Measurements from ENCODE around the gene TACC2.
"Not testable (repeated sequence)": the region's sequence is repeated elsewhere in the genome, so short reads cannot be mapped to it uniquely, and the experiment has no call there.

The TACC2 gene, protein sequence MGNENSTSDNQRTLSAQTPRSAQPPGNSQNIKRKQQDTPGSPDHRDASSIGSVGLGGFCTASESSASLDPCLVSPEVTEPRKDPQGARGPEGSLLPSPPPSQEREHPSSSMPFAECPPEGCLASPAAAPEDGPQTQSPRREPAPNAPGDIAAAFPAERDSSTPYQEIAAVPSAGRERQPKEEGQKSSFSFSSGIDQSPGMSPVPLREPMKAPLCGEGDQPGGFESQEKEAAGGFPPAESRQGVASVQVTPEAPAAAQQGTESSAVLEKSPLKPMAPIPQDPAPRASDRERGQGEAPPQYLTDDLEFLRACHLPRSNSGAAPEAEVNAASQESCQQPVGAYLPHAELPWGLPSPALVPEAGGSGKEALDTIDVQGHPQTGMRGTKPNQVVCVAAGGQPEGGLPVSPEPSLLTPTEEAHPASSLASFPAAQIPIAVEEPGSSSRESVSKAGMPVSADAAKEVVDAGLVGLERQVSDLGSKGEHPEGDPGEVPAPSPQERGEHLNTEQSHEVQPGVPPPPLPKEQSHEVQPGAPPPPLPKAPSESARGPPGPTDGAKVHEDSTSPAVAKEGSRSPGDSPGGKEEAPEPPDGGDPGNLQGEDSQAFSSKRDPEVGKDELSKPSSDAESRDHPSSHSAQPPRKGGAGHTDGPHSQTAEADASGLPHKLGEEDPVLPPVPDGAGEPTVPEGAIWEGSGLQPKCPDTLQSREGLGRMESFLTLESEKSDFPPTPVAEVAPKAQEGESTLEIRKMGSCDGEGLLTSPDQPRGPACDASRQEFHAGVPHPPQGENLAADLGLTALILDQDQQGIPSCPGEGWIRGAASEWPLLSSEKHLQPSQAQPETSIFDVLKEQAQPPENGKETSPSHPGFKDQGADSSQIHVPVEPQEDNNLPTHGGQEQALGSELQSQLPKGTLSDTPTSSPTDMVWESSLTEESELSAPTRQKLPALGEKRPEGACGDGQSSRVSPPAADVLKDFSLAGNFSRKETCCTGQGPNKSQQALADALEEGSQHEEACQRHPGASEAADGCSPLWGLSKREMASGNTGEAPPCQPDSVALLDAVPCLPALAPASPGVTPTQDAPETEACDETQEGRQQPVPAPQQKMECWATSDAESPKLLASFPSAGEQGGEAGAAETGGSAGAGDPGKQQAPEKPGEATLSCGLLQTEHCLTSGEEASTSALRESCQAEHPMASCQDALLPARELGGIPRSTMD (N-terminal part only)

DNA sequence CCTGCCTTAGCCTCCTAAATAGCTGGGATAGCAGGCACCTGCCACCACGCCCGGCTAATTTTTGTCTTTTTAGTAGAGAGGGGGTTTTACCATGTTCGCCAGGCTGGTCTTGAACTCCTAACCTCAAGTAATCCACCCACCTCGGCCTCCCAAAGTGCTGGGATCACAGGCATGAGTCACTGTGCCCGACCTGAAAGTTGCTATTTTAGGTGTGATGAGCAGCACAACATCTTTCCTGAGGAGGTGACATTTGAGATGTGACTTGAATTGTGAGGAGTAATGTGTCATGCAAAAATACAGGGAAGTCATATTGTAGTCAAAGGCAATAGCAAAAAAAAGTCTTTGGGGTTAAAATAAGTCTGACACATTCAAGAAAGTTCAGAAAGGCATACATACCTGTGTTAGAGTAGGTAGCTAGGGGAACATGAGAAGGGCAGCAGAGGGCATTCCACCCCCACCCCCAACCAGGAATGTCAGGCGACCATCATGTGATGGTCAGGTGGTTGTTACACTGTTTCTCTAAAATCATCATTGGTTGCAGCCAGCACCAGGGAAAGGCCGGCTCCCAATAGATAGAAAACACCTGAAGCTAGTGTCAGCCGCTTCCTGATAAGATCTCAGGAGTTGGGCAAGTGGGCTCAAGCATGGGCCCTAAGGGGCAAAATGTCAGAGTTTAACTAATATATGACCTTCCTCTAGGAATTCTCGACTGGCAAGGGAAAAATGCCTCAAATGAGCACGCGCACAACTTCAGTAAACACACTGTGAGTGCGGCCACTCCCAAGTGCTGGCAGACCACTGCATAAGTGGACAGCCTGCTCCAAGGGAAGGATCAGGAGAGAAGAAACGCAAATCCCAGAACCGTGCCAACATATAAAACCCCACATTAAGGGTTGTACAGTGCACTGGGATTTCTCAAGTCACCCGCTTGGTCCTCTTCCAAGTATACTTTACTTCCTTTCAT, at the start of gene TACC2:
TACC2 (plus strand) TSS at position 803 of the 964 bp plus-strand sequence. CDS start 32,819 bp downstream, outside the sequence.
- no peak for DNase-seq

DNA sequence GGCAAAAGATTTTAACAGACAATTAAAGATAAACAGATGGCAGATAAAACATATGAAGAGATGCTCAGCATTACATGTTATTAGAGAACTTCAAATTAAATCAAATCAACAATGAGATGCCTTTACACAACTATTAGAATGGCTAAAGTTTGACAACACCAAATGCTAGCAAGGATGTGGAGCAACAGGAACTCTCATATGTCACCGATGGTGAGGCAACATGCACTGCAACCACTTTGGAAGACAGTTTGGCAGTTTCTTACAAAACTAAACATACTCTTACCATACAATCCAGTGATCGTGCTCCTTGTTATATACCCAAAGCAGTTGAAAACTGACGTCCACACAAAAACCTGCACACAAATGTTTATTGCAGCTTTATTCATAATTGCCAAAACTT, 47.4 kb upstream of the TACC2 start:
- DNase-seq = no peak

DNA sequence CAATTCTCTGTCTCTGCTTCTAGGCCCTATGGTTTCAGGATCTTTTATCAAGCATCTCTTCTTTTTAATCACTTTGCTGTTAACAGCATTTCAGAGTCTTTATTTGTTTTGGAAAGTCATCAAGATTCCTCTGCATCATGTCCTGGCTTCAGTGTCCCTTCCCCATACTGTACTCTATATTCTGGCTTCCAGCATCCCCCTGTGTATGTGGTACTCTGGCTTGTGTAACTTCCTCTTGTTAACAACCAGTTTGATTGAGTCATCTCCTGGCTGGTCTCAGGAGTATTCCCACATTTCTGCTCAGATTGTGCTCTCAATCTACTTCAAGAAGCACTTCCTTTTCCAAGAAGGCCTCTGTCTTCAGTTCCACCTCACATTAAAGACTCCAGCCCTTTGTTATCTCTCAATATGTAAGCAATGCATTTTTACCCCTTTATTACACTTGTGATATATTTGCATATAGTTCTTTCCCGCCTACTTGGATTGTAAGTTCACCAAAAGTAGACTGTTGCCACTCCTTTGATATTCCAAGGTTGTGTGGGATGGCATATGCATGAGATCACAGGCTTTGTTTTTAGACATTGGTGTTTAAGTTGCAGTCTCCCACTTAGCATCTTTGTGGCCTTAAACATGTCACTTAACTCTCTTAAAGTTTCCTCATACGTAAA, 46.1 kb upstream of the TACC2 start:
- DNase-seq = no peak

DNA sequence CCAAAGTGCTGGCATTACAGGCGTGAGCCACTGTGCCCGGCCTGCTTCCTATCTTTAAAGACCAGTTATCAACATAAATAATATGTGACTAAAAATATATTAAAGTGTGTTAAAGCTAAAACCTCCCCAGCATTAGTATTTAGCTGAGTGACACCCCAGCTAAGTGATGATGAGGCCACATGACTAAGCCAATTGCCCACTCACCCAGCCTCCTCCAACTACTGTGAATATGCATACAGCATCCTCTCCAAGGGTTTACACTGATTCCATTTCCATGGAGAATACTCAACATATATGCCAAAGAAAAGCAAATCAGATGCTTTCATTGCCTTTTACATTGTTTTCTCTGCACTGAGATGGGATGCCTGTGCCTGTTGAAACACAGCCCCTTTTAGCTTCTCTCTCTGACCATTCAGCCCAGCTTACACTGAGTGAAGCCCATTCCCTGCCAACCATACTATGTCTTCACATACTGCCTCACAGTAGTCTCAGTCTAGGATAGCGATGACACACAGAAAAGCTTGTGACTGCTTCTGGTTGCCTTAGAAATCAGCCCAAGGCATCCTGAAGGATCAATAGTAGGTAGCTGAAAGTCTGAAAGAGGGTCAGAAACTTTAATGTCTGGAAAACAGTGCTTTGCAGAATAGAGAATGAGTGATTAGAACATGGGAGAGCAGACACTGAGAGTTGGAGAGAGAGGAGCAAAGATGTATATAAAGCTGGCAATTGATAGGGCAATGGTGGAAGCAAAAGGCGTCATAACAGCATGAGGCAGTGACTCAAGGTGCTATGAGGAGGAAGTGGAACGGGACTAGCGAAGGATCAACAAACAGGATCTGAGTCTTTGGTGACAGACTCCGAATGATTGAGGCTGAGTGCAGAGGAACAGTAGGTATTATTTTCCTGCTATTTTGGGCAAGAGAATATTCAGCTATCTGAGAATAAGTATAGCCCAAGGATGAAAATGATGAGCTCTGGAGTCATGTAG, 41.3 kb upstream of the TACC2 start:
- no peak for DNase-seq

DNA sequence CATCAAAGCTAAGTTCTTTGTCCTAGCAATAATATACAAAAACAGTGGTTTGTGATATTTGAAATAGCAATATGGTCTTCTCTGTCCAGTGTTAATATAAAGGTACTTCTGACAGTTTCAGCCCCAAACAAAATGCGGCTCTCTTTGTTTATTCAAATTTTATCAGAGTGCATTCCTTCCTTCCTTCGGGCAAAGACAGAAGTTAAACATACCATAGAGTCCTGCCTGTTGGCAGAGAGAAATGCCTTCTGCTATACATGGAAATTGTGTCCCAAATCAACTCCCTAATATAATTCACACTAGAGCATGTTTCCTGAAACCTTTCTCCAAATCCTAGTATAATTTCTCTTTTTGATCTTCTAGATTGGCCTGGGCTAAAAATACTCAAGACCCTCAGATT, 39.9 kb upstream of the TACC2 start:
- DNase-seq = no peak

DNA sequence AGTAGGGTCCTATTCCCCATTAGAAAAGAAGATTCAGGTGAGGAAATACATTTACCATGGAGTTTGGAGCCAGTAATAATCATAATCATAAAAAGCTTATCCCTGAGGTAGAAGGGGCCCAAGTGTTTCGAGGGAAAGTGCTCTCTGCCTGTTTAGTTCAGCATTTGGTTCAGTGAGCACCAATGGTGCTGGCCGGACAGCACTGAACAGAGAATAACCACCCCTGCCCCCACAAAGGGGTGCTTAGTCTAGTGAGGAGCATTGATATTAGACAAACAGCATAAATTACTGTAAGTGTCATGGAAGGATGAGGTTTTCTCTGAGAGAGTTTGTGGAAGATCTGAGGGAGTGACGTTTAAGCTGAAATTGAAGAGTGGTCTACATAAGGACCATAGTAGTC, 39.5 kb upstream of the TACC2 start:
- no peak for DNase-seq

DNA sequence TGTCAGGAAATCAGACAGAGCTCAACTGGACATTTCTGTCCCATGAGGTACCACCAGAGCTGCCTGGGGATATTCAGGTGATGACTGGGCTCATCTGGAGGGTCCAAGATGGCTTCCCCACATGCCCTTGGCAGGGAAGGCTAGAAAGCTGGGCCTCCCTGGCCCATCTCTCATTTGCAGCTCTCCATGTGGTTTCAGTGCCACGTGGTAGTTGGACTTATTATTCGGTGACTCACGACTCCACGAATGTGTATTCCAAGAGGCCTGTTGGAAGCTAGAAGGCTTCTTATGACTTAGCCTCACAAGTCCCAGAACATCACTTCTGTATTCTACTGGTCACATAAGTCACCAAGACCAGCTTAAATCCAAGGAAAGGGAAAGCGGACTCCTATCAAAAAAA, 36.7 kb upstream of the TACC2 start:
- no peak for DNase-seq

DNA sequence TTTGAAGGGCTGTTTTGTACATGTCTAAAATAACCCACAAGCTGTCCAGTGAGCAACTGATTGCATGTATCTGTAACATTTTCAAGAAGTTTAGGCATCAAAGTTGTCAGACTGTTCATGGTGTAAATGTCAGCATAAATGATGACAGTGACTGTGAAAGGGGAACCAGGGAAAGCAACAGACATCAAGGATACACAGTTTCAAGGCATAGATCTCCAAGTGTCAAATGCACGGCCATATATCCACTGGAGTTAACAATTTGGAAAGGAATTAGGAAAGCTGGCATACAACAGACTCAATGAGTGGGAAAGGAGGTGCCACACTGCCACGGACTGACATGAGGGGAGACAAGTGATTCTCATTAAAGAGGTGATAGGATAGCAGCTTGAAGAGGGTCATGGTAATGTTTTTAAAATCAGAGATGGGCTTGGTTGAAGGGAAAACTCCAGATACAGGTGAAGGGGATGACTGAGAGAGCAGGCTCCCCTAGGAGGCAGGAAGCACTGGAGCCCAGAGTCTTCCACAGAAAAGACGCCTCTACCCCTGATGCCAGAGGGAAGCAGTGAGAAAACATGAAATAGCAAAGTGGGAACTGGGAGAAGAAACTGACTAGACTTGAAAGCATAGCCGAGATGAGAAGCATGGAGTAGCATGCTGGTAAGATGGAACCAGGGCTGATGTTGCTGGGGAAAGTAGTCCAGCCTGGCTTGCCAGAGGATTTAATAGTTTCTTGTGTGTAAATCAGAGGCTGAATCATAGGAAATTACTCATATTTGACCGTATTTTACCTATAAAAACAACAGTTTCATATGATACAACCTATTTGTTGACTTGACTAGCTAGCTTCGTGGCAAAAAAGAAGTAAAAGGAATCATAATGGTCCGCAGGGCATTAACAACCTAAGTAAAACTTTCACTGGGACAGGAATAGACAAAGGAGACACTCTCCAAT, 32.6 kb upstream of the TACC2 start:
- no peak for DNase-seq

DNA sequence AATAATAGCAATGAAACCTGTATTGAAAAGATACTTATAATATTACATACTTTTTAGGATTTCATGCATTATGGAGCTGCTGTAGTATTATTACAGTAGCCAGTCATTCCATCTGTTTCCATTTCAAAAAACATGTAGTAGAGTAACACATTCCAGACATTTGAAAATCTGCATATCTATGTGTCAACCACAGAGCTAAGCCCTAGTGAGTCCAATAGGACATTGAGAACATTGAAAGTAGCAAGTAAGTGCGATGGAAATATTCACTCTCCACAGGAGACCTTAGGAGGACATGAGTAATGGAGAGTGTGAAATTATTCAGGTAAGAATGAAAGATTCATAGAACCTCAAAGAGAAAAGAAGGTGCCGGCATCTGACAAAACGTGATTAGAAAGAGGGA, 29.3 kb upstream of the TACC2 start:
- no peak for DNase-seq

DNA sequence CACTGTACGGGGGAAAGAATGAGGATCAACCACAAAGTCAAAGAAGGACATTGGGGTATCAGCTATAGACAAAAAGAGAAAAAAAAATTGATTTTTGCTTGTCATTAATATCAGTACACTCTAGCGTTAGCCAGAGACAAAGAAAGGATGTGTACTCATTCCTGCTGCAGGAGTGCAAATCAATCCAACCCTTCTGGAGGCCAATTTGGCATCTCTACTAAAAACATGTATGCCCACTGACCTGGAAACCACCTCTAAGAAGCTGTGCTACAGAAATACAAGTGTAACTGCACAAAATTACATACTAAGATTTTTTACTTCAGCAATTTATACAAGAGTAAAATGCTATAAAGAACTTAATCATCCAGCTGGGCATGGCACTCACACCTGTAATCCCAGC, 27.5 kb upstream of the TACC2 start:
- DNase-seq = peak; percentile 36

DNA sequence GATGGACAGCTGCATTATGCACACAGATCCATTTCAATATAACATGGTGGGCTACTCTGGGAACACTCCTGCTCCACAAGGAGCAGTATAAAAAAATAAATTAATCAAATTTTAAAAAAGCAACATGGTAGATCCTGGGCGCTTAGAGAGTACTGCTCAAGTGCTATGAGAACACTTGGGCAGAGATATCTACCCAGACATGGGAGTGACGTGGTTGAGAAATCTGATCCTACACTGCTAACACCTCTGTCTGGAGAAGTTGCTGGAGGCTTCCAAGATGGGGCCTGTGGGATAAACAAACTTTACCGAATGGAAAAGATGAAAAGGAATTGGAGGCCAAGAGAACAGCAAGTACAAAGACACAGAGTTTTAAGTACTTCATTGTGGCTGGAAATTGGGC, 23.0 kb upstream of the TACC2 start:
- no peak for DNase-seq

DNA sequence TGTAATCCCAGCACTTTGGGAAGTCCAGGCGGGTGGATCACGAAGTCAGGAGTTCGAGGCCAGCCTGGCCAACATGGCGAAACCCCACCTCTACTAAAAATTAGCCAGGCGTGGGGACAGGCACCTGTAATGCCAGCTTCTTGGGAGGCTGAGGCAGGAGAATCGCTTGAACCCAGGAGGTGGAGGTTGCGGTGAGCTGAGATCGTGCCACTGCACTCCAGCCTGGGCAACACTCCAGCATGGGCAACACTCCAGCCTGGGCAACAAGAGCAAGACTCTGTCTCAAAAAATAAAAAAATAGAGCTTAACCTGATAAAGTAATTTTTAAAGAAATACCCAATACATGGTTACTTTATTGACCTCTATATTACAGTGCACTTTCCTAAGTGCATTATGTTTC, 19.9 kb upstream of the TACC2 start:
- not testable (repeated sequence) for DNase-seq

DNA sequence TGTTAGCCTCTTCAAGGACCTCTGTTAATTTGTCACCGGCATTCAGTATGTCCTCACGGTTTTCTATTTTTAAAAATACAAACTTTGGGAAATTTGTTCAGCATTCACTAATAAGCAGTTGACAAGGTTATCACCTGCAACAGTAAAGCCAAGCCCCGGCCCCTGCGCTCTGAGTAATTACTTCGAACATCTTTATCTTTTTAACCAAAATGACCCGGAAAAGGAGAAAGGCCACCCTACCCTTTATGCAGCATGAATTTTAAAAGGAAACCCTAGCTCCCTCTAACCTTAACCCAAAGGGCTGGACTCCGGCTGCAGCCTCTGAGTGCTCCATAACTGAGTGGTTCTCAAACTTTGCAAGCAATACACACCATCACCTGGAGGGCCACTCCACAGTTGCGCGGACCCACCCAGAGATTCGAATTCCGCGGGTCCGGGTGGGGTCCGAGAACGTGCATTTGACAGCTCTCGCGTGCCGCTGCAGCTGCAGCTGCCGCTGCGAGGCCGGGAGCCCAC, 14.9 kb upstream of the TACC2 start:
- DNase-seq = no peak

DNA sequence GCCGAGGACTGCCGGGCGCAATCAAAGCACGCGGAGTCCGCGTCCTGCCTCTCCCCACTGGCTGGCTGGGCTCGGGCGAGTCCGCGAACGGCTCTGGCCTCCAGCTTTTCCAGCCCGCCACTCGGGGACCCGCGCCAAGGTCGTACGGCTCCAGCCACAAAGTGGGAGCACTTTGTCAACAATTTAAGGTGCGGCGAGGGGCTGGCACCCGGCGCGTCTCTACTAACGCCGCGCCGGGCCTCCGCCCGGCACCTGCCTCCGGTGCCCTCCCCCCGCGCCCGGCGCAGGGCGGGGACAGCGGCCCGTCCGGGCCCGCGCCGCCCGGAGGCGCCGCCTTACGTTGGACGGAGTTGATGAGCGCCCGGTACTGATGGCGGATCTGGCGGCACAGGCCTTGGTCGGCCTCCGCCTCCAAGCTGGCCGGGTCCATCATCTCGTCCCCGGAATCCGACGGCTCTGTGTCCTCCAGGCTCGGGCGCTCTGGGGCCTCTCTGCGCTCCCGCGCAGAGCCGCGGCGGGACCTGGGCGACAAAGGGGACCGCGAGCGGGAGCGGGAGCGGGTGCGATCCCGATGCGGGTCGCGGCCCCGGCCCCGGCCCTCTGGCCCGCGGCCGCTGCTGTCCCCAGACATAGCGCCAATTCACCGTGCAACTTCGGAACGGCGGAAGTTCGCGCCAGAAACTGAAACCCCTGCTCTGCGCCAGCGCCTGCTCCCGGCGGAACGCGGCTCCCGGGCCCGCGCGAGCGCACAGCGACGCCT, 14.2 kb upstream of the TACC2 start, which contains the start of gene NSMCE4A:
NSMCE4A (minus strand) TSS at position 683 of the 760 bp plus-strand sequence; CDS start at position 631, 52 bp downstream.
- peak; percentile 48 for DNase-seq

DNA sequence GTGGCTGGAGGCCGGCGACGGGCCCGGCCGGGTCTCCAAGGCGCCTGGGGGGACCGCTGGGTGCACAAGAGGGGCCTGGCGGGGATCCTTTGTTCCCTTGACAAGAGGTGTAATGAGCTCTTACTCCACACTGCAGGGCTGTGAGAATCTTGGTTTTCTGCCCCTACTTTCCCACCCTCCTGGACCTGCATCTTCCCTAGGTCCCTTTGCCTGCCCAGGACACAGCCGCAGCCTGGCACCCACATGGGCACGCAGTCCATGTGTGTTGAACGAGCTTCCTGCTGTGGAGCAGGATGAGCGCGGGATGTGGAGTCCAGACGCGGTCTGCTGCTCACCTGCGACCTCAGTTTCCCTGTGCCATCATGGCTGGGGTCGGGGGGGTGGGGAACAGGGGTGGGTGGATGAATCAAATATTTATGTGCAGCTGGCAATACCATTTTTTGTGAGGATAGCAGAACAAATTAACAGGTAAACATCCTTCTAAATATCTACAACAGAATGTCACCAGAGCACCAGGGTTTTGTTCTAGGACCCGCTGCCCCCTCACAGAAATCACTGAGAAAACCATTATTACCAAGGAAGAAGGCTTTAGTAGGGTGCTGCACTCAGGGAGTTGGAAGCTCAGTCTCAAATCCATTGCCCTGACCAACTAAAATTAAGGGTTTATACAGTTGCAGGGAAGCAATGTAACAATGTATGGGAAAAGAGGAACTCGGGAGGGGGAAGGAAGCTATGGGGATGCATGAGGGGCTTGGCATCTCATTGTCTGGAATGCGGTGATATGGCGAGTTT, 13.5 kb upstream of the TACC2 start:
- DNase-seq = peak; percentile 32

DNA sequence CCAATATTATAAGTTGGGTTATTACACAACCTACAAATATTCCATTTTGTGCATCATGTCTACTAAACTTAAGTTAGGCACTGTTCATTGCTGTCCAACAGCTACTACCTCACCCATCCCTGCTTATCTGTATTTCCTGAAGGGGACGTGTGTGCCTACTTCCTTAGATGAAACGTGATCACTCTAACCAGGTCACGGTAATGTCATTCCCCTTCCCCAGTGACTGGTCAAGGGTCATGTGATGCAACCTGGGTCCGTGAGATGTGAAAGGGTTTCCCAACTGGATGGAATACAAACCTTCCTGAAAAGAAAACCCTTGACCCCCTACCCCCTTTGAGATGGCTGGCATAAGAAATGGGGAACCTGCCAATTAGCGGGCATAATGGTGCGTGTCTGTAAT, 12.4 kb upstream of the TACC2 start:
- no peak for DNase-seq

DNA sequence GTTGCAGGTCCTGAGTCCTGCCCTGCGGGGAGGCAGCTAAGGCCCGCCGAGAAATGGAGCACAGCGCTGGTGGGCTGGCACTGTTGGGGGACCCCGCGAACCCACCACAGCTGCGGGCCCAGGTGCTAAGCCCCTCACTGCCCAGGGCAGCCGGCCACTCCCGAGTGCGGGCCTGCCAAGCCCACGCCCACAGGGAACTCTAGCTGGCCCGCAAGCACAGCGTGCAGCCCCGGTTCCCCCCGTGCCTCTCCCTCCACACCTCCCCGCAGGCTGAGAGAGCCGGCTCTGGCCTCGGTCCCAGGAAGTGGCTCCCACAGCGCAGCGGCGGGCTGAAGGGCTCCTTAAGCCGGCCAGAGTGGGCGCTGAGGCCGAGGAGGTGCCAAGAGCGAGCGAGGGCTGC, 10.5 kb upstream of the TACC2 start:
- no peak for DNase-seq
